ENCODE results near the gene MLN.

The MLN gene

DNA sequence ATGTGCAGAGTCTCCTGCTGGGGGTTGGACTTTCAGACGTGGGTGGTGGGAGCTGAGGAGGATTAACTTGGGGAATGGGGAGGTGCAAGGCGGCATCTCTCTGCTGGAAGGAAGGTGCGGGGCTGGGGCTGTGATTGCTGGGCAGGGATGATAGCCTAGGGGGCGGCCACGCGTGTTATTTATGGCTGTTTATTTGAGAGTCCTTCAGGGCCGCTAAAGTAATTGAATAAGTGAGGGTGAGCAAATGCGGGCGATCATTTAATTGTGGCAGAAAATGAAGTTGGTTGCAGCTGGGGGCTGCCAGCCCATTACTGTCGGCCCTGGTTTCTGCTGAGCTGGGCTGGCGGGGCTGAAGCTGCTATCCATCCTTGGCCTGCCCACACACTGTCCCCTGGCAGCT lies 49.6 kb downstream of the MLN start:
- H3K27ac ChIP-seq (ENCODE audit: low read length), result no peak overlapping the region
- TF ChIP-seq EZH2 (optimal IDR thresholded peaks at IDR 0.05; ENCODE audit: low read depth, low read length) (no peak), EZH2phosphoT487 (IDR thresholded peaks at IDR 0.05; ENCODE audit: low read length) (no peak)
- TF ChIP-seq, protein P1, sequence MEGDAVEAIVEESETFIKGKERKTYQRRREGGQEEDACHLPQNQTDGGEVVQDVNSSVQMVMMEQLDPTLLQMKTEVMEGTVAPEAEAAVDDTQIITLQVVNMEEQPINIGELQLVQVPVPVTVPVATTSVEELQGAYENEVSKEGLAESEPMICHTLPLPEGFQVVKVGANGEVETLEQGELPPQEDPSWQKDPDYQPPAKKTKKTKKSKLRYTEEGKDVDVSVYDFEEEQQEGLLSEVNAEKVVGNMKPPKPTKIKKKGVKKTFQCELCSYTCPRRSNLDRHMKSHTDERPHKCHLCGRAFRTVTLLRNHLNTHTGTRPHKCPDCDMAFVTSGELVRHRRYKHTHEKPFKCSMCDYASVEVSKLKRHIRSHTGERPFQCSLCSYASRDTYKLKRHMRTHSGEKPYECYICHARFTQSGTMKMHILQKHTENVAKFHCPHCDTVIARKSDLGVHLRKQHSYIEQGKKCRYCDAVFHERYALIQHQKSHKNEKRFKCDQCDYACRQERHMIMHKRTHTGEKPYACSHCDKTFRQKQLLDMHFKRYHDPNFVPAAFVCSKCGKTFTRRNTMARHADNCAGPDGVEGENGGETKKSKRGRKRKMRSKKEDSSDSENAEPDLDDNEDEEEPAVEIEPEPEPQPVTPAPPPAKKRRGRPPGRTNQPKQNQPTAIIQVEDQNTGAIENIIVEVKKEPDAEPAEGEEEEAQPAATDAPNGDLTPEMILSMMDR (IDR thresholded peaks at IDR 0.05; ENCODE audit: low read length), result no peak
- no peaks in the 10 kb centered on the region for H3K9me3 ChIP-seq (replicated peaks; ENCODE audit: insufficient read depth, low read length)
- H3K36me3 ChIP-seq (replicated peaks; ENCODE audit: insufficient read depth, low read length), result no peaks in the 10 kb centered on the region
- no peak overlapping the region for H3K9ac ChIP-seq (ENCODE audit: low read length)
- DNase-seq, result no peak
- no peak overlapping the region for H3K4me3 ChIP-seq (ENCODE audit: low read length)
- peaks cover 35% of the 10 kb centered on the region for H3K27me3 ChIP-seq (replicated peaks; ENCODE audit: insufficient read depth, low read length)
- no peaks in the 10 kb centered on the region for H3F3A ChIP-seq (ENCODE audit: insufficient read depth, low read length)
- H3K4me2 ChIP-seq (ENCODE audit: low read depth, low read length), result no peak overlapping the region
- H3K79me2 ChIP-seq (ENCODE audit: low read length), result no peaks in the 10 kb centered on the region
- H2AFZ ChIP-seq (ENCODE audit: low read length), result no peak overlapping the region
- H4K20me1 ChIP-seq (ENCODE audit: insufficient read depth, low read length), result no peaks in the 10 kb centered on the region
- H3K9me2 ChIP-seq (replicated peaks; ENCODE audit: insufficient read depth, low read length), result no peaks in the 10 kb centered on the region
- H3K4me1 ChIP-seq (ENCODE audit: low read length), result no peaks in the 10 kb centered on the region

DNA sequence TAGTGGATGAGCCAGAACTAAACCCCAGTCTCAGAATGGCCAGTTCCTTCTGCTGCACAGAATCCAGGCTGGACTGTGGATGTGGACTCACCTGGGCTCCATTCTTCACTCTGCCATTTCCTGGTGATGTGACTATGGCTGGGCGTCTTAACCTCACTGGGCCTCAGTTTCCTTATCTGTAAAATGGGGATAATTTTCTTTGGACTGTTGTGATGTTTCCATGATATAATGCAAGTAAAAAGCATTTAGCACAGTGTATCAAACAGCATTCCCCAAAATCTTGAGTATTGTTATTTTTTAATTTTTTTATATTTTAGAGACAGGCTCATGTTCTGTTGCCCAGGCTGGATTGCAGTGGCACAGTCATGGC lies 51.2 kb downstream of the MLN start:
- H3K4me2 ChIP-seq (ENCODE audit: low read depth, low read length), result no peak overlapping the region
- no peak overlapping the region for H3K4me3 ChIP-seq (ENCODE audit: low read length)
- H3K9ac ChIP-seq (ENCODE audit: low read length), result no peak overlapping the region
- H3K27me3 ChIP-seq (replicated peaks; ENCODE audit: insufficient read depth, low read length), result peaks cover 43% of the 10 kb centered on the region
- no peaks in the 10 kb centered on the region for H4K20me1 ChIP-seq (ENCODE audit: insufficient read depth, low read length)
- H3F3A ChIP-seq (ENCODE audit: insufficient read depth, low read length), result no peaks in the 10 kb centered on the region
- no peak for DNase-seq
- TF ChIP-seq EZH2 (optimal IDR thresholded peaks at IDR 0.05; ENCODE audit: low read depth, low read length), result no peak
- TF ChIP-seq, protein P1 (IDR thresholded peaks at IDR 0.05; ENCODE audit: low read length), result no peak
- no peak for TF ChIP-seq EZH2phosphoT487 (IDR thresholded peaks at IDR 0.05; ENCODE audit: low read length)
- H3K4me1 ChIP-seq (ENCODE audit: low read length), result no peaks in the 10 kb centered on the region
- H3K79me2 ChIP-seq (ENCODE audit: low read length), result no peaks in the 10 kb centered on the region
- no peak overlapping the region for H2AFZ ChIP-seq (ENCODE audit: low read length)
- H3K9me2 ChIP-seq (replicated peaks; ENCODE audit: insufficient read depth, low read length), result no peaks in the 10 kb centered on the region
- H3K9me3 ChIP-seq (replicated peaks; ENCODE audit: insufficient read depth, low read length), result no peaks in the 10 kb centered on the region
- no peaks in the 10 kb centered on the region for H3K36me3 ChIP-seq (replicated peaks; ENCODE audit: insufficient read depth, low read length)
- no peak overlapping the region for H3K27ac ChIP-seq (ENCODE audit: low read length)

DNA sequence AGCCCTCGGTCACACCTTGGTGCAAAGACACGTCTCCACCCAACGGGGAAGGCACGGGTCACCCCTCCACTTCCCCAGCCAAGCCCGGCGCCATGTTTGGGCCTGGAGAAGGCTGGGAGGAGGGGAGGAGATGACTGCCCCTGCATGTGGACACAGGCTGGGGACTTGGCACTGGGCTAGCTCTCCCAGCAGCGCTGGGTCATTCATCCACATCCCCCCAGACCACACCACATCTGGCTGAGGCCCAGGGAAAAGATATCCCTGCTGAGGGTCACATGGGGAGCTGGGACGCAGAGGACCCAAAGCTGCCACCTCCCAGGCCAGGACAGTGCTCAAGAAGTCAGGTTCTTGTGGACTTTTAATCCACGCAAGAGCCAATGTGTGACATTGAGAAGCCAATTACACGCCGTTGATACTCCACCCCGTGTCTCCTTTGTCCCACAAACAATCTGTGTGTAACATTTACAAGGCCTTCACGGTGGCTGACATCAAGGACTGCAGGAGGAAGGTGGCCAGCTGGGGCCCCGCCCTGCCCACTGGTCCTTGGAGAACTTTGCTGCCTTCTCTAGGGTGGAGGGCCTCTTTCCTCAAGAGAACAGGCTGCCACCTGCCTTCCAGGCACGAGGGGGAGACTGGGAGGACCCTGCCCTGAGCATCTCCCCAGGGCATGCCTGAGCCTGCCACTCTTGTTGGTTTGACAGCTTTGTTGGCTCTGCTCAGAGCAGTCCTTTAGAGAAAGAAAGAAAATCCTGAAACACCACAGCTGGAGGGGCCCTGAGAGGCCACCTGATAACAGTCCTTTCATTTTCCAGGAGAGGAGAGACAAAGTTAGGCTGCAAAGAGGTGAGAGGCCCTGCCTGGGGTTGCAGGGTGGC lies 51.8 kb downstream of the MLN start:
- no peak overlapping the region for H3K4me2 ChIP-seq (ENCODE audit: low read depth, low read length)
- H3K27ac ChIP-seq (ENCODE audit: low read length), result no peak overlapping the region

More for the DNA sequence above, 51.8 kb downstream of the MLN start:
- no peak for TF ChIP-seq EZH2phosphoT487 (IDR thresholded peaks at IDR 0.05; ENCODE audit: low read length)
- TF ChIP-seq EZH2 (optimal IDR thresholded peaks at IDR 0.05; ENCODE audit: low read depth, low read length), result no peak
- TF ChIP-seq, protein P1 (IDR thresholded peaks at IDR 0.05; ENCODE audit: low read length), result no peak
- H3F3A ChIP-seq (ENCODE audit: insufficient read depth, low read length), result no peaks in the 10 kb centered on the region
- H3K9me2 ChIP-seq (replicated peaks; ENCODE audit: insufficient read depth, low read length), result no peaks in the 10 kb centered on the region
- H2AFZ ChIP-seq (ENCODE audit: low read length), result no peak overlapping the region
- no peaks in the 10 kb centered on the region for H3K36me3 ChIP-seq (replicated peaks; ENCODE audit: insufficient read depth, low read length)
- H3K79me2 ChIP-seq (ENCODE audit: low read length), result no peaks in the 10 kb centered on the region
- no peaks in the 10 kb centered on the region for H3K9me3 ChIP-seq (replicated peaks; ENCODE audit: insufficient read depth, low read length)
- peaks cover 43% of the 10 kb centered on the region for H3K27me3 ChIP-seq (replicated peaks; ENCODE audit: insufficient read depth, low read length)
- no peaks in the 10 kb centered on the region for H3K4me1 ChIP-seq (ENCODE audit: low read length)
- no peak overlapping the region for H3K9ac ChIP-seq (ENCODE audit: low read length)
- no peaks in the 10 kb centered on the region for H4K20me1 ChIP-seq (ENCODE audit: insufficient read depth, low read length)
- DNase-seq, result no peak
- no peak overlapping the region for H3K4me3 ChIP-seq (ENCODE audit: low read length)
